Large intestine (tissue), 3 donors: ENCODE measurements around the gene KANTR. TPM values are rescaled to one million over a fixed set of nuclear protein-coding genes. Genes with fewer than 3 reads are reported as not detected.

ENCODE experiments used
- DNase-seq, 2 donors: peaks; one replicate each; pipeline versions ENCODE4 v3.0.0 to v3.0.0-alpha.2; 2013
- H3K27ac ChIP-seq: one replicate; pipeline ENCODE4 v1.5.1; 2013; ENCODE audit warnings: low read length
- H3K27me3 ChIP-seq: 2 replicates; pipeline ENCODE4 v1.6.1; 2013; ENCODE audit warnings: low read length; ENCODE audit not compliant: control insufficient read depth, insufficient read depth
- H3K36me3 ChIP-seq: 2 replicates; pipeline ENCODE4 v1.6.1; 2013; ENCODE audit warnings: low read length; ENCODE audit not compliant: control insufficient read depth, insufficient read depth
- H3K4me1 ChIP-seq: one replicate; pipeline ENCODE4 v1.6.1; 2013; ENCODE audit warnings: low read length; ENCODE audit not compliant: control insufficient read depth, insufficient read depth
- H3K4me3 ChIP-seq: one replicate; pipeline ENCODE4 v1.5.1; 2013; ENCODE audit warnings: low read length
- H3K9me3 ChIP-seq: one replicate; pipeline ENCODE4 v1.6.1; 2013; ENCODE audit warnings: mild to moderate bottlenecking, low read depth, low read length, moderate library complexity; ENCODE audit not compliant: control insufficient read depth
- WGBS: methylation state at CpG from one replicate; pipeline ENCODE4 v1.1.5; 2013; ENCODE audit warnings: low lambda C conversion rate; ENCODE audit not compliant: insufficient coverage; 5-methylcytosine and 5-hydroxymethylcytosine counted together
- polyA plus RNA-seq: library from polyadenylated mRNA; unstranded; fragments of 120-200 nt; gene quantifications from one replicate; pipeline ENCODE4 v1.2.1, GENCODE V29; 2013

Gene KANTR
- polyA plus RNA-seq, 1 donor, result 15.3 TPM

DNA sequence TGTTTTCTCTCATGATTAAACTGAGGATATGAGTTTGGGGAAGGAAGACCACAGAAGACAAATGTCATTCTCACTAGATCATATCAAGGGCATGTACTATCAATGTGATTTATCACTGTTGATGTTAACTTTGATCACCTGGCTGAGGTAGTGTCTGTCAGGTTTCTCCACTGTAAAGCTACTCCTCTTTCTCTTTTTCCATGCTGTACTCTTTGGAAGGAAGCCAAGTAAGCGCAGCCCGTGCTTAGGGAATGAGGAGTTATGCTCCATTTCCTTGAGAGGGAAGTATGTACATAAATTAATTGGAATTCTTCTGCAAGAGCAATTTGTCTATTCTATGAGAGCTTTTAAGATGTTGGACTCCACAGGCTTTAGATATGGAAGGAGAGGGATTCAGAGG, 4.0 kb upstream of the KANTR start:
- DNase-seq, result no peak
- no peaks in the 10 kb centered on the region for H3K4me1 ChIP-seq
- no peak overlapping the region for H3K4me3 ChIP-seq
- WGBS, result no CpG with 5 or more reads among the region's 2 CpGs
- peaks cover 15% of the 10 kb centered on the region for H3K36me3 ChIP-seq
- H3K27me3 ChIP-seq, result no peaks in the 10 kb centered on the region
- H3K27ac ChIP-seq, result no peak overlapping the region
- H3K9me3 ChIP-seq, result no peaks in the 10 kb centered on the region

DNA sequence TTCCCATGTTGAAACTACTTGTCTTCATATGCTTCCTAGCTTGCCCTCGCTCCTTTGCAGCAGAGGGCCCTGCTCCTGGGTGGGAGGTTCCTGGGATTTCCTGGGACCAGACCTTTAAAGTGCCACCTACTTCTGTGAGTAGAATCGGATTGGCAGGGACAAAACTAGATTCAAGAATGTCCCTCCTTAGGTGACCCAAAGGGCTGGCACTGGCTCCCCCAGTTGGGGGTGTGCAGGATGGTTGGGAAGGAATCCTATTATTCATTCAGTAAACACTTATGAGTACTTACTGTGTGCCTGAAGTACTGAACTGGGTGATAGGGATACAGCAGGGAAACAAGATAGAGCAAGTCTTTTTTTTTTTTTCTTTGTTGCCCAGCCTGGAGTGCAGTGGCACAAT, 2.6 kb upstream of the KANTR start:
- H3K27ac ChIP-seq, result no peak overlapping the region
- H3K9me3 ChIP-seq, result no peaks in the 10 kb centered on the region
- H3K27me3 ChIP-seq, result no peaks in the 10 kb centered on the region
- peaks cover 3% of the 10 kb centered on the region for H3K36me3 ChIP-seq
- H3K4me1 ChIP-seq, result no peaks in the 10 kb centered on the region
- DNase-seq, result no peak
- H3K4me3 ChIP-seq, result no peak overlapping the region
- no CpG with 5 or more reads among the region's 2 CpGs for WGBS

DNA sequence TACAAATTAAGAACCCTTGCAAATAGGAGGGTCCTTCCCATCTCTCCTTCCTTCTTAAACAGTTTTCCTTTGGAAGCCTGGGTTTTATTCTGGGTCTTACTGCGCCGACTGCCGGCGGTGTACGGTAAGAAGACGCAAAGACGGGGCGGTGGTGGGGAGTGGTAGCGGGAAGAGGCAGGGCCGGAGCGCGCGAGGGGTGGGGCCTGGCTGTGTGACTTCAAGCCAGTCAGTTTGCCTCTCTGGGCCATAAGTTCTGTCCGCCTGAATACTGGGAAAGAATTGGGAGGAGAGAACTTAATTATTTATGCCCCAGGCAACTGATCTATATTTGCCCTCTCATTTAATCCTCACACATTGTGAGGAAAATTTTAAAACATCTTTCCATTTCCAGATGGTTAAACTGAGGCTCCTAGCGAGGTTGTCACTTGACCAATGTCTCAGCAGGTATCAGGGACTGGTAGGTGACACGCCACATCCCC, 726 bp upstream of the KANTR start:
- H3K9me3 ChIP-seq, result no peaks in the 10 kb centered on the region
- H3K36me3 ChIP-seq, result no peaks in the 10 kb centered on the region
- H3K27ac ChIP-seq, result peak overlapping the region; percentile 89
- peak overlapping the region; percentile 50 for H3K4me3 ChIP-seq
- H3K27me3 ChIP-seq, result no peaks in the 10 kb centered on the region
- peak; percentile 51 to 69 for DNase-seq
- H3K4me1 ChIP-seq, result no peaks in the 10 kb centered on the region
- no CpG with 5 or more reads among the region's 16 CpGs for WGBS

DNA sequence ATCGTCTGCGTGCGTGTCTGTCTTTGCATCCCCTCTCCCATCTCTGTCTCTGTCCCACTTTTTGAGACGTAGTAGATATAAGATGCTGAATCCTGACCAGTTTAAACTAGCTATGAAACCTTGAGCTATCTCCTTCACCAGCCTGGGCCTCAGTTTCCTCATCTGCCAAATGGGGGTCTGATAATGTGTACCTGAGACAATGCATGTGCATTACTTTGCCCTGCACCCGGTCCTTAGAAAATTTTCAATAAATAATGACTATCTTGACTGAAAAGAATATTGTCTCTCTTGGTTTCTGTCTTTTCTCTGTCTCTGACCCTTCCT, 602 bp downstream of the KANTR start:
- WGBS, result no CpG with 5 or more reads among the region's 5 CpGs
- H3K9me3 ChIP-seq, result no peaks in the 10 kb centered on the region
- no peaks in the 10 kb centered on the region for H3K4me1 ChIP-seq

DNA sequence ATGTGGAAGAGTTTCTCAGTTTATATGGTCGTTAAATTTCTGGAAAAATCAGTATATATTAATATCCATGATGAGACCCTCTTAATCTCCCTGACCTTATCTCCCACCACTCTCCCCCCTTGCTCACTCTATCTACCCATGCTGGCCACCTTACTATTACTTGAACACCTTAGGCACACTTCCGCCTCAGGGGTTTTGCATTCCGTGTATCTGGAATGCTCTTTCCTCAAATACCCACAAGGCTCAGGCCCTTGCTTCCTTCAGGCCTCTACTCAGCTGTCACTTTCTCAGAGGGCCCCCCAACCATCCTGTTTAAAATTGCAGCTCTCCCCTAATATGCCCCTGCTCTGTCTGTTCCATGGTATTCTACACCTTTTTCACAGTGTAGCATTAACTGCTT, 1.9 kb downstream of the KANTR start:
- H3K9me3 ChIP-seq, result no peaks in the 10 kb centered on the region
- no peaks in the 10 kb centered on the region for H3K36me3 ChIP-seq
- no peaks in the 10 kb centered on the region for H3K27me3 ChIP-seq
- DNase-seq, result no peak
- H3K27ac ChIP-seq, result no peak overlapping the region
- H3K4me3 ChIP-seq, result no peak overlapping the region
- WGBS, result no CpG with 5 or more reads among the region's 3 CpGs
- H3K4me1 ChIP-seq, result no peaks in the 10 kb centered on the region

More for the DNA sequence above, 602 bp downstream of the KANTR start:
- DNase-seq, result no peak
- Histone ChIP-seq H3K4me3 (peak overlapping the region; percentile 79), H3K36me3 (no peaks in the 10 kb centered on the region), H3K27ac (peak overlapping the region; percentile 89), H3K27me3 (no peaks in the 10 kb centered on the region)

DNA sequence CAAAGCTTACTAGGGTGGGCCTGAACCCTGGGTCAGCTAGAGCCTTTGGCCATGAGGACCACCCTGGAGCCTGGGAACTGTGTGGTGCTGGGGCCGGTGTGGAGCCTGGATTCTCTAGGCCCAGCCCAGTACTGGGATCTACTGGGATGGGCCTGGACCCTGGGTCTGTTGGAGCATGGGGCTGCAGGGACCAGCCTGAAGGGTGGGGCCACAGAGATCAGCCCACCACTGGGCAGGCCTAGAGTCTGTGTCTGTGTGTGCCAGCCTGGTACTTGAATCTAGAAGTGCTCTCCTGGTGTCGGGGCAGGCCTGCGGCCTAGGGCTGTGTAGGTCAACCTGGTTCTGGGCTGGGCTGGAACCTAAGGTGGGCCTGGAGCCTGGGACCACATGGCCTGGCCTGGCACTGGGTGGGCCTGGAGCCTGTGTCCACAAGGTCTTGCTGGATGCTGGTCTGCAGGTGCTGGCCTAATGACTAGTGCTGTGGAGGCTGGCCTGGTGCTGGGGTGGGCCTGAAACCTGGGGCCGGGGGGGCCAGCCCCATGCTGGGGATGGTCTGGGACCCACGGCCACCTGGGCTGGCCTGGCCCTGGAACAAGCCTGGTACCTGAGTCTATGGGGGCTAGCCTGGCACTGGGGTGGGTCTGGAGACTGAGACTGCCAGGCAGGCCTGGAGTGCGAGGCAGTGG, 21.1 kb downstream of the KANTR start:
- H3K27ac ChIP-seq, result no peak overlapping the region

DNA sequence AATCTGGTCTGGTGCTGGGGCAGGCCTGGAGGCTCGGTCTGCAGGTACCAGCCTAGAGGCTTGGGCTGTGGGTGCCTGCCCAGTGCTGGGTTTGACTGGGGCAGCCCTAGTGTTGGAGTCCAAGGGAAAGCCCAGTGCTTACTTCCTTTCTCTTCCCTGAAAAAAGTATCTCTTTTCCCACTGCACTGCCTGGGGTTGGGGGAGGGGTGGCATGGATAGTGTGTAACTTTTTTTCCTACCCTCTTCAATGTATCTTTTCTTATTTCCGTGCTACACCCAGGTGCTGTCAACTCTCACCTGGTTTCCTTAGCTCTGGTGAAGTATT, 21.6 kb downstream of the KANTR start:
- Histone ChIP-seq H3K27ac (no peak overlapping the region), H3K4me1 (no peaks in the 10 kb centered on the region), H3K4me3 (no peak overlapping the region), H3K36me3 (peaks cover 2% of the 10 kb centered on the region), H3K27me3 (no peaks in the 10 kb centered on the region), H3K9me3 (no peaks in the 10 kb centered on the region)
- WGBS, result 86% methylated on average over 1 of the region's 2 CpGs
- DNase-seq, result no peak

More for the DNA sequence above, 21.1 kb downstream of the KANTR start:
- DNase-seq, result no peak
- Histone ChIP-seq H3K4me3 (no peak overlapping the region), H3K4me1 (no peaks in the 10 kb centered on the region), H3K36me3 (peaks cover 2% of the 10 kb centered on the region), H3K9me3 (no peaks in the 10 kb centered on the region), H3K27me3 (no peaks in the 10 kb centered on the region)
- no CpG with 5 or more reads among the region's 6 CpGs for WGBS

DNA sequence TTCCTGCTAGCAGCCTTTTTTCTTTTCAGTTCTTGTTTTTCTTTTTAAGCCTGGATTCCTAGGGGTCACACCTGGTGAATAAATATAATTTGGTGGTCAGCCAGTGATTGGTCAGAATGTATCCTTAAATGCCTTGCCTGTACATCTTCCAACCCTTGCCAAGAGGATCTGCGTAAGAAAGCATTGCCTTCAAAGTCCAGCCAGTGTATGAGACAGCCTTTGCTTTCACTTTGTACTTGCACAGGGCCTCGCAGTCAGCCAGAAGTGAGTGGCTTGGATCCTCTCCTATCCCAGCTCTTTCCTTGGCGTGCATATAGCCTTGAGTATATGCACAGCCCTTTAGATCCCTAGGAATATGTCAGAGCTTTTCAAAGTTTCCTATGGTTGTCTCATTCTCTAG, 22.2 kb downstream of the KANTR start:
- Histone ChIP-seq H3K36me3 (peaks cover 2% of the 10 kb centered on the region), H3K4me1 (no peaks in the 10 kb centered on the region), H3K27ac (no peak overlapping the region), H3K9me3 (no peaks in the 10 kb centered on the region), H3K4me3 (no peak overlapping the region), H3K27me3 (no peaks in the 10 kb centered on the region)
- no CpG with 5 or more reads among the region's 3 CpGs for WGBS
- peak in 1 of 2 donors; percentile 7 for DNase-seq

DNA sequence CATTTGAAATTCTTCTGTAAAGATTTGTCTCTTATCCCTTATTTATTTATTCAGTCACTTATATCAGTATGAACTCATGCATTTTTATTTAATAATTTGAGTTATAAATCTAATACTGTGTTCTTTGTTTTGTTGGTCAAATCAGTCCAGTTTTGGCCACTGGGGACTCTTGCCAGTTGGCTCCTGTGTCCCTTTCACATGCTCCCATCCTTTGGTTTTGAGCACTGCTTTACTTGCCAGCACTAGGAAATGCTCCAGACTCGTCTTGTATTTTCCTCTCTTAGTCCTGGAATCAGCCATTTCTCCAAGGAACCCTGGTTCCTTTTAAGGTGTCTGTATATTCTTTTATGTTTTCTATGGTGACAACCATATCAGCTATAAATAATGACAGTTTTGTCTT, 28.1 kb downstream of the KANTR start:
- Histone ChIP-seq H3K9me3 (no peaks in the 10 kb centered on the region), H3K36me3 (no peaks in the 10 kb centered on the region), H3K27me3 (no peaks in the 10 kb centered on the region), H3K4me3 (no peak overlapping the region), H3K4me1 (no peaks in the 10 kb centered on the region), H3K27ac (no peak overlapping the region)
- whole genome bisulfite sequencing, result 60% methylated on average over 1 of the region's 1 CpG
- no peak for DNase-seq

DNA sequence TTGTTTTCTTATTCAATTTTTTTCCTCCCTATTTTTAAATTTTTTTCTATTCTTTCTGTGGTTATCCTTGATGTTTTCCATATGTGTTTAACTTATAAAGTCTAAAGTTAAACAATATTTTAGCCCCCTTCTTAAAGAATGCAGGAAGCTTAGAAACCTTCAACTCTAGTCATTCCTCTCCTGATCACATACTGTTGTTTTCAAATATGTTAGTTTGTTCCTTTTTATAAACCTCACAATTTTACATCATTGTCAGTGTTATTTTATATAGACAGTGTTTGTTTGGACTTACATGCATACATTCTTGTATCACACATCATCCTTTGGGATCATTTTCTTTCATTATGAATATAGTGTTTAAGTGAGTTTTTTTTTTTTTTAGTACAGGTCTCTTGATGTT, 31.6 kb downstream of the KANTR start:
- no peak for DNase-seq
- no peaks in the 10 kb centered on the region for H3K9me3 ChIP-seq
- H3K27ac ChIP-seq, result no peak overlapping the region
- H3K4me1 ChIP-seq, result no peaks in the 10 kb centered on the region
- H3K27me3 ChIP-seq, result no peaks in the 10 kb centered on the region
- no peak overlapping the region for H3K4me3 ChIP-seq
- no peaks in the 10 kb centered on the region for H3K36me3 ChIP-seq

DNA sequence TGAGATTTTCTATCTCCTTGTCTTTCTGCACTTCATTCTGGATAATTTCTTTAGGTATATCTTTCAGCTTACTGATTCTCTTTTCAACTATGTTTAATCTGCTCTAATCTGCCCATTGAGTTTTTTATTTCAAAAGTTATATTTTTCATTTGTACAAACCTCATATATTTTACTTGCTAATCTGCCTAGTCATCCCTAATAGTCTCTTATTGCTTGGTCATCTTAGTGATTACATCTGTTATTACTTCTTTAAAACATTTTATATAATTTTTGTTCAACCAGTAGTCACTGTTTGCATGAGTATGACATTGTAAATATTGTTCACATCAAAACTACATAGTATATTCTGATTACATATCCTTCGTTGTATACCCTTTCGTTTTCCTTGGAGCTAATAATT, 32.4 kb downstream of the KANTR start:
- 90% methylated on average over 2 of the region's 2 CpGs for WGBS

More for the DNA sequence above, 32.4 kb downstream of the KANTR start:
- Histone ChIP-seq H3K9me3 (no peaks in the 10 kb centered on the region), H3K4me3 (no peak overlapping the region), H3K27ac (no peak overlapping the region), H3K36me3 (no peaks in the 10 kb centered on the region), H3K27me3 (no peaks in the 10 kb centered on the region), H3K4me1 (no peaks in the 10 kb centered on the region)
- DNase-seq, result no peak
